Neutrophil (primary cell): ENCODE measurements around the gene INSYN2A.

ENCODE experiments used
- H3K27ac ChIP-seq: fragments of 200-600 bp; sonication (generic); 2 replicates; pipeline ENCODE4 v1.5.1; 2016; ENCODE audit warnings: mild to moderate bottlenecking, moderate library complexity
- H3K27me3 ChIP-seq: fragments of 200-600 bp; sonication (generic); 2 replicates; pipeline ENCODE4 v1.6.0; 2016; ENCODE audit warnings: mild to moderate bottlenecking
- H3K36me3 ChIP-seq: fragments of 200-600 bp; sonication (generic); 2 replicates; pipeline ENCODE4 v1.5.1; 2017
- H3K4me1 ChIP-seq, 2 experiments: fragments of 200-600 bp in 1 of 2; sonication (generic) in 1 of 2; 1 replicate in 1 of 2; 2 replicates in 1 of 2; pipeline versions ENCODE4 v1.5.1 to v1.6.1; 2013 to 2016; ENCODE audit warnings: low read depth in 1 of 2, low read length in 1 of 2, mild to moderate bottlenecking in 1 of 2, moderate library complexity in 1 of 2; ENCODE audit not compliant: control insufficient read depth in 1 of 2, insufficient read depth in 1 of 2
- H3K4me3 ChIP-seq, 2 experiments: fragments of 200-600 bp in 1 of 2; sonication (generic) in 1 of 2; 1 replicate in 1 of 2; 2 replicates in 1 of 2; pipeline ENCODE4 v1.5.1; 2013 to 2016; ENCODE audit warnings: low read depth in 1 of 2, low read length in 1 of 2, mild to moderate bottlenecking in 1 of 2, moderate library complexity in 1 of 2
- H3K9me3 ChIP-seq: fragments of 200-600 bp; sonication (generic); 2 replicates; pipeline ENCODE4 v1.5.1; 2016
- CTCF ChIP-seq: fragments of 200-600 bp; sonication (generic); IDR thresholded peaks from 2 replicates; pipeline ENCODE4 v1.5.1; 2016; ENCODE audit warnings: antibody characterized with exemption

The INSYN2A gene

GRCh38 chr10:127161482-127161881, 34.9 kb downstream of the INSYN2A start:
- H3K9me3 ChIP-seq: no peaks in the 10 kb centered on the region
- H3K4me1 ChIP-seq: no peaks in the 10 kb centered on the region
- no peak overlapping the region for H3K27ac ChIP-seq
- no peaks in the 10 kb centered on the region for H3K27me3 ChIP-seq
- H3K36me3 ChIP-seq: no peaks in the 10 kb centered on the region
- no peak for TF ChIP-seq CTCF
- H3K4me3 ChIP-seq: no peak overlapping the region

- no peak for TF ChIP-seq CTCF
- no peak overlapping the region for H3K27ac ChIP-seq
- H3K36me3 ChIP-seq: no peaks in the 10 kb centered on the region
- H3K9me3 ChIP-seq: no peaks in the 10 kb centered on the region
- H3K4me3 ChIP-seq: no peak overlapping the region
- no peaks in the 10 kb centered on the region for H3K4me1 ChIP-seq
- H3K27me3 ChIP-seq: no peaks in the 10 kb centered on the region
Observed at GRCh38 chr10:127159648-127160245, 36.6 kb downstream of the INSYN2A start.

GRCh38 chr10:127158662-127159061, 37.7 kb downstream of the INSYN2A start:
- Histone ChIP-seq H3K4me3 (no peak overlapping the region), H3K9me3 (no peaks in the 10 kb centered on the region), H3K27me3 (no peaks in the 10 kb centered on the region), H3K27ac (no peak overlapping the region), H3K4me1 (no peaks in the 10 kb centered on the region), H3K36me3 (no peaks in the 10 kb centered on the region)
- no peak for TF ChIP-seq CTCF

- Histone ChIP-seq H3K4me3 (no peak overlapping the region), H3K36me3 (no peaks in the 10 kb centered on the region), H3K4me1 (no peaks in the 10 kb centered on the region), H3K27ac (no peak overlapping the region), H3K27me3 (no peaks in the 10 kb centered on the region), H3K9me3 (no peaks in the 10 kb centered on the region)
- no peak for TF ChIP-seq CTCF
Observed at GRCh38 chr10:127157506-127158200, 38.7 kb downstream of the INSYN2A start.

GRCh38 chr10:127157089-127157488, 39.3 kb downstream of the INSYN2A start:
- H3K9me3 ChIP-seq: no peaks in the 10 kb centered on the region
- H3K4me3 ChIP-seq: no peak overlapping the region
- H3K27me3 ChIP-seq: no peaks in the 10 kb centered on the region
- no peak overlapping the region for H3K27ac ChIP-seq
- H3K4me1 ChIP-seq: no peaks in the 10 kb centered on the region
- no peak for TF ChIP-seq CTCF
- no peaks in the 10 kb centered on the region for H3K36me3 ChIP-seq
